H1 (cell line): Measurements from ENCODE around the gene NAGLU.

Experiments
- CEBPB ChIP-seq: IDR thresholded peaks from 2 replicates; pipeline ENCODE4 v1.6.1; 2012; ENCODE audit warnings: low read depth, low read length
- KDM1A ChIP-seq: fragments of 200-600, 300-600 bp; sonication (generic); IDR thresholded peaks from 2 replicates; pipeline ENCODE4 v1.7.1; 2016; ENCODE audit warnings: mild to moderate bottlenecking, low read length, borderline replicate concordance

GRCh38 chr17:42531455-42532354 is 4.3 kb upstream of the NAGLU start:
- TF ChIP-seq KDM1A (no peak), CEBPB (no peak)
